Measurements from ENCODE around the gene SPO11.

The SPO11 gene

GRCh38 chr20:57387945-57388371 is 58.4 kb downstream of the SPO11 start:
- in situ Hi-C loops (cut with MboI; ENCODE audit: low sequenced_read_pairs): loop anchor here (10.0 kb wide), 1 partner anchor 87 kb away; no protein-coding TSS in a partner anchor

- in situ Hi-C loops (cut with MboI; ENCODE audit: low sequenced_read_pairs): loop anchor here (10.0 kb wide), 1 partner anchor 86 kb away; no protein-coding TSS in a partner anchor
Observed at GRCh38 chr20:57388953-57389694, 59.5 kb downstream of the SPO11 start.

GRCh38 chr20:57389695-57390603 is 60.3 kb downstream of the SPO11 start:
- in situ Hi-C loops (cut with MboI; ENCODE audit: low sequenced_read_pairs): loop anchor here (10.0 kb wide), 1 partner anchor 85 kb away; no protein-coding TSS in a partner anchor

- in situ Hi-C loops (cut with MboI; ENCODE audit: low sequenced_read_pairs): no loop called here
Observed at GRCh38 chr20:57390604-57391438, 61.2 kb downstream of the SPO11 start, which contains the start of gene RBM38. Gene RBM38, plus strand, starts transcription at chr20:57391396. Its CDS starts 186 bp downstream, at chr20:57391582.

GRCh38 chr20:57391439-57392301 is 62.1 kb downstream of the SPO11 start:
- in situ Hi-C loops (cut with MboI; ENCODE audit: low sequenced_read_pairs): no loop called here

- in situ Hi-C loops (cut with MboI; ENCODE audit: low sequenced_read_pairs): no loop called here
Observed at GRCh38 chr20:57392512-57393271, 63.1 kb downstream of the SPO11 start.
